OCI-LY3 (cell line): ENCODE measurements around the gene SRGAP1.

Experiments used
- CTCF ChIP-seq: fragments of 200-600, 300-600 bp; sonication (generic); IDR thresholded peaks from 2 replicates; pipeline ENCODE4 v1.5.1; 2014; ENCODE audit warnings: antibody characterized with exemption, low read length, low read depth
- EZH2phosphoT487 ChIP-seq: fragments of 200-600 bp; shearing (Covaris generic); IDR thresholded peaks from 2 replicates; pipeline ENCODE4 v1.6.1; 2018; ENCODE audit warnings: antibody characterized with exemption, mixed run types, low read depth

GRCh38 chr12:63900922-63901793 lies 56.7 kb downstream of the SRGAP1 start:
- no peak for TF ChIP-seq CTCF
- no peak for TF ChIP-seq EZH2phosphoT487
